ENCODE data around the gene ZBTB40. TPM values are rescaled to one million over a fixed set of nuclear protein-coding genes. Genes with fewer than 3 reads are reported as not detected.

ZBTB40 gene
- total RNA-seq, 2 donors from 2014 or later: 11.2 to 20.1 TPM

- no peak overlapping the region for H3K27ac ChIP-seq
- DNase-seq (no peak), ATAC-seq (no peak)
- H3K27me3 ChIP-seq: no peaks in the 10 kb centered on the region
- WGBS, 2 donors: 80% methylated on average over 6 of the region's 6 CpGs
- H3K36me3 ChIP-seq (replicated peaks in 1 of 2; ENCODE audit: insufficient read depth in 1 of 2, low read depth in 2 of 2): no peaks in the 10 kb centered on the region
- no peaks in the 10 kb centered on the region for H3K4me1 ChIP-seq
- intact Hi-C loops (cut with DNase I): no loop called here
- H3K9me3 ChIP-seq: no peaks in the 10 kb centered on the region
- H3K4me3 ChIP-seq: no peak overlapping the region
- TF ChIP-seq POLR2A (IDR thresholded peaks at IDR 0.05) (no peak), CTCF (IDR thresholded peaks at IDR 0.05) (no peak)
Measured at GRCh38 chr1:22543679-22544078, 92.0 kb downstream of the ZBTB40 start.

- intact Hi-C loops (cut with DNase I): no loop called here
- H3K9me3 ChIP-seq: no peaks in the 10 kb centered on the region
- H3K4me3 ChIP-seq: no peak overlapping the region
- H3K27me3 ChIP-seq: no peaks in the 10 kb centered on the region
- 90 to 91% methylated on average over 9 to 12 of the region's 12 CpGs for WGBS, 2 donors
- ATAC-seq (no peak), DNase-seq (no peak)
- TF ChIP-seq POLR2A (IDR thresholded peaks at IDR 0.05): no peak
- TF ChIP-seq CTCF (IDR thresholded peaks at IDR 0.05): no peak
- no peak overlapping the region for H3K27ac ChIP-seq
- no peaks in the 10 kb centered on the region for H3K4me1 ChIP-seq
- no peaks in the 10 kb centered on the region for H3K36me3 ChIP-seq (replicated peaks in 1 of 2; ENCODE audit: insufficient read depth in 1 of 2, low read depth in 2 of 2)
Measured at GRCh38 chr1:22544606-22545005, 93.0 kb downstream of the ZBTB40 start.

GRCh38 chr1:22545141-22545540, 93.5 kb downstream of the ZBTB40 start:
- DNase-seq: no peak
- Histone ChIP-seq H3K4me1 (no peaks in the 10 kb centered on the region), H3K4me3 (no peak overlapping the region), H3K27ac (no peak overlapping the region), H3K9me3 (no peaks in the 10 kb centered on the region), H3K27me3 (no peaks in the 10 kb centered on the region), H3K36me3 (replicated peaks in 1 of 2; ENCODE audit: insufficient read depth in 1 of 2, low read depth in 2 of 2) (no peaks in the 10 kb centered on the region)
- WGBS, 2 donors: 62 to 77% methylated on average over 13 of the region's 13 CpGs
- TF ChIP-seq CTCF (IDR thresholded peaks at IDR 0.05) (no peak), POLR2A (IDR thresholded peaks at IDR 0.05) (no peak)
- intact Hi-C loops (cut with DNase I): no loop called here
- ATAC-seq: no peak

- Histone ChIP-seq H3K27ac (no peak overlapping the region), H3K36me3 (replicated peaks in 1 of 2; ENCODE audit: insufficient read depth in 1 of 2, low read depth in 2 of 2) (no peaks in the 10 kb centered on the region), H3K27me3 (no peaks in the 10 kb centered on the region), H3K9me3 (no peaks in the 10 kb centered on the region), H3K4me1 (no peaks in the 10 kb centered on the region), H3K4me3 (no peak overlapping the region)
- TF ChIP-seq CTCF (IDR thresholded peaks at IDR 0.05) (no peak), POLR2A (IDR thresholded peaks at IDR 0.05) (no peak)
- DNase-seq (no peak), ATAC-seq (no peak)
- intact Hi-C loops (cut with DNase I): no loop called here
- 85 to 86% methylated on average over 5 to 6 of the region's 6 CpGs for WGBS, 2 donors
Measured at GRCh38 chr1:22547186-22547817, 95.7 kb downstream of the ZBTB40 start.

GRCh38 chr1:22547818-22548462, 96.3 kb downstream of the ZBTB40 start:
- no peak for DNase-seq
- no peaks in the 10 kb centered on the region for H3K9me3 ChIP-seq
- no peaks in the 10 kb centered on the region for H3K27me3 ChIP-seq
- no peak overlapping the region for H3K27ac ChIP-seq
- no peaks in the 10 kb centered on the region for H3K36me3 ChIP-seq (replicated peaks in 1 of 2; ENCODE audit: insufficient read depth in 1 of 2, low read depth in 2 of 2)
- ATAC-seq: no peak
- no peak for TF ChIP-seq CTCF (IDR thresholded peaks at IDR 0.05)
- no peak for TF ChIP-seq POLR2A (IDR thresholded peaks at IDR 0.05)
- intact Hi-C loops (cut with DNase I): no loop called here
- peaks cover 2% of the 10 kb centered on the region for H3K4me1 ChIP-seq
- 30 to 55% methylated on average over 12 of the region's 12 CpGs for WGBS, 2 donors
- H3K4me3 ChIP-seq: no peak overlapping the region
